ENCODE data around the gene FBXW2.

GRCh38 chr9:120712539-120713031, 80.6 kb downstream of the FBXW2 start:
- TF ChIP-seq CTCF (IDR thresholded peaks at IDR 0.05) = no peak
- TF ChIP-seq POLR2AphosphoS5 (IDR thresholded peaks at IDR 0.05) = peak in 1 of 3 donors; percentile 43

Measured in transverse colon (tissue), 4 donors.